Endothelial cell of umbilical vein (primary cell): Measurements from ENCODE around the gene LMBRD1.

Source experiments
- EZH2 ChIP-seq: IDR thresholded peaks from 2 replicates; pipeline ENCODE4 v1.6.1; 2012; ENCODE audit warnings: borderline replicate concordance, low read depth, mild to moderate bottlenecking, moderate library complexity, low read length, inconsistent platforms; ENCODE audit not compliant: severe bottlenecking
- MYC ChIP-seq: IDR thresholded peaks from one replicate; pipeline ENCODE4 v1.6.1; 2011; ENCODE audit warnings: mild to moderate bottlenecking, low read depth, low read length
- TF ChIP-seq, protein P1 (sequence below), 2 donors: IDR thresholded peaks; 1 replicate in 1 of 2; 2 replicates in 1 of 2; pipeline ENCODE4 v1.5.1; 2011; ENCODE audit warnings: low read length in 2 of 2, mild to moderate bottlenecking in 2 of 2, moderate library complexity in 2 of 2, control low read depth in 1 of 2, inconsistent platforms in 1 of 2, low read depth in 1 of 2; ENCODE audit not compliant: insufficient read depth in 1 of 2; ENCODE audit errors: extremely low read depth in 1 of 2

DNA sequence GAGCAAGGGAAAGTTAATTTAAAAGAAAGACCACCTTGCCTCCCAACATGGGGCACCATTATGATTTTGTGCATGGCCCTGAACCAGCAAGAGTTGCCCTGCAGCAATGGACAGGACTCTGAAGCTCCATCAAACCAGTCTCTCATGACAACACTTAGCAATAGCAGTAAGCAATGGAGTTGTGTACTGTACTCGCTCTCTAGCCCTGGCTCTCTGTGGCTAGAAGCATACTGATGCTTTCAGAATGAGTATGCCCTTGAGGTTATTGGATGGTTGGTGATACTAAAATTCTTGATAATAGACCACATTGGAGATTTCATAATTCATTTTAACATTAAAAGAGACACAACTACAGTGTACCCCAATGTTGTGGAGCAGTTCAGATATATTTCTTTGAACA lies 23.2 kb upstream of the LMBRD1 start:
- TF ChIP-seq EZH2 (no peak), MYC (no peak)
- TF ChIP-seq, protein P1, sequence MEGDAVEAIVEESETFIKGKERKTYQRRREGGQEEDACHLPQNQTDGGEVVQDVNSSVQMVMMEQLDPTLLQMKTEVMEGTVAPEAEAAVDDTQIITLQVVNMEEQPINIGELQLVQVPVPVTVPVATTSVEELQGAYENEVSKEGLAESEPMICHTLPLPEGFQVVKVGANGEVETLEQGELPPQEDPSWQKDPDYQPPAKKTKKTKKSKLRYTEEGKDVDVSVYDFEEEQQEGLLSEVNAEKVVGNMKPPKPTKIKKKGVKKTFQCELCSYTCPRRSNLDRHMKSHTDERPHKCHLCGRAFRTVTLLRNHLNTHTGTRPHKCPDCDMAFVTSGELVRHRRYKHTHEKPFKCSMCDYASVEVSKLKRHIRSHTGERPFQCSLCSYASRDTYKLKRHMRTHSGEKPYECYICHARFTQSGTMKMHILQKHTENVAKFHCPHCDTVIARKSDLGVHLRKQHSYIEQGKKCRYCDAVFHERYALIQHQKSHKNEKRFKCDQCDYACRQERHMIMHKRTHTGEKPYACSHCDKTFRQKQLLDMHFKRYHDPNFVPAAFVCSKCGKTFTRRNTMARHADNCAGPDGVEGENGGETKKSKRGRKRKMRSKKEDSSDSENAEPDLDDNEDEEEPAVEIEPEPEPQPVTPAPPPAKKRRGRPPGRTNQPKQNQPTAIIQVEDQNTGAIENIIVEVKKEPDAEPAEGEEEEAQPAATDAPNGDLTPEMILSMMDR (IDR thresholded peaks at IDR 0.05; ENCODE audit: extremely low read depth in 1 of 2, insufficient read depth in 1 of 2, low read depth in 1 of 2, low read length in 2 of 2), result no peak
